Breast epithelium (tissue), 3 donors: ENCODE results near the gene GPC3.

Experiments
- POLR2A ChIP-seq: fragments of 450-650 bp; IDR thresholded peaks from one replicate; pipeline ENCODE4 v1.6.1; 2016; ENCODE audit warnings: antibody characterized with exemption, mild to moderate bottlenecking, moderate library complexity
- POLR2AphosphoS5 ChIP-seq, 3 donors: sonication (generic); formaldehyde crosslinking; IDR thresholded peaks; one replicate each; pipeline ENCODE4 v1.6.1; 2017; ENCODE audit warnings: antibody characterized with exemption in 3 of 3
- TF ChIP-seq, protein P1 (sequence below), 3 donors: fragments of 450-650 bp; IDR thresholded peaks; one replicate each; pipeline ENCODE4 v1.5.1; 2016 to 2017; ENCODE audit warnings: antibody characterized with exemption in 3 of 3, mild to moderate bottlenecking in 3 of 3, moderate library complexity in 3 of 3

GRCh38 chrX:133966199-133966598 lies 19.2 kb downstream of the GPC3 start:
- TF ChIP-seq, protein P1, sequence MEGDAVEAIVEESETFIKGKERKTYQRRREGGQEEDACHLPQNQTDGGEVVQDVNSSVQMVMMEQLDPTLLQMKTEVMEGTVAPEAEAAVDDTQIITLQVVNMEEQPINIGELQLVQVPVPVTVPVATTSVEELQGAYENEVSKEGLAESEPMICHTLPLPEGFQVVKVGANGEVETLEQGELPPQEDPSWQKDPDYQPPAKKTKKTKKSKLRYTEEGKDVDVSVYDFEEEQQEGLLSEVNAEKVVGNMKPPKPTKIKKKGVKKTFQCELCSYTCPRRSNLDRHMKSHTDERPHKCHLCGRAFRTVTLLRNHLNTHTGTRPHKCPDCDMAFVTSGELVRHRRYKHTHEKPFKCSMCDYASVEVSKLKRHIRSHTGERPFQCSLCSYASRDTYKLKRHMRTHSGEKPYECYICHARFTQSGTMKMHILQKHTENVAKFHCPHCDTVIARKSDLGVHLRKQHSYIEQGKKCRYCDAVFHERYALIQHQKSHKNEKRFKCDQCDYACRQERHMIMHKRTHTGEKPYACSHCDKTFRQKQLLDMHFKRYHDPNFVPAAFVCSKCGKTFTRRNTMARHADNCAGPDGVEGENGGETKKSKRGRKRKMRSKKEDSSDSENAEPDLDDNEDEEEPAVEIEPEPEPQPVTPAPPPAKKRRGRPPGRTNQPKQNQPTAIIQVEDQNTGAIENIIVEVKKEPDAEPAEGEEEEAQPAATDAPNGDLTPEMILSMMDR (IDR thresholded peaks at IDR 0.05): no peak
- TF ChIP-seq POLR2AphosphoS5 (IDR thresholded peaks at IDR 0.05) (no peak), POLR2A (no peak)
